WTC11 (cell line): ENCODE results near the gene ACTL7A.

Experiments used
- CBFB ChIP-seq: sonication (generic); formaldehyde crosslinking; IDR thresholded peaks from 2 replicates; pipeline ENCODE4 v1.8.1; 2022; ENCODE audit warnings: mild to moderate bottlenecking, low read depth, missing genetic modification reagents
- JUN ChIP-seq: sonication (generic); formaldehyde crosslinking; IDR thresholded peaks from 2 replicates; pipeline ENCODE4 v1.8.0; 2023; ENCODE audit warnings: mild to moderate bottlenecking, missing genetic modification reagents
- ZNF138 ChIP-seq: sonication (generic); formaldehyde crosslinking; conservative IDR thresholded peaks from 2 replicates; pipeline ENCODE4 v1.8.1; 2022; ENCODE audit warnings: mild to moderate bottlenecking, moderate library complexity, missing genetic modification reagents

- TF ChIP-seq ZNF138 (CRISPR knock-in tag) (no peak), CBFB (CRISPR knock-in tag) (no peak), JUN (CRISPR knock-in tag) (no peak)
These were observed 1.7 kb upstream of the ACTL7A start for GRCh38 chr9:108860354-108860753.
